Activated naive CD4-positive, alpha-beta T cell treated with anti-CD3 and anti-CD28 coated beads, Interleukin-2, amount 50 U/mL, for 72 hours (primary cell): ENCODE measurements around the gene C1orf167. TPM values are rescaled to one million over a fixed set of nuclear protein-coding genes. Genes with fewer than 3 reads are reported as not detected.

Experiments used
- ATAC-seq, 2 donors: fragments of 150-1000 bp; cut with Tn5 transposase; 2 replicates each; pipeline ENCODE4 v1.10.0; 2021; ENCODE audit warnings: mild to moderate bottlenecking in 2 of 2, moderate library complexity in 2 of 2
- DNase-seq, 2 donors: peaks; one replicate each; pipeline ENCODE4 v3.0.0; 2021 to 2022; ENCODE audit warnings: low spot score in 2 of 2
- H3K27ac Mint-ChIP-seq, 2 donors: one replicate each; pipeline ENCODE4 v1.8.0; 2022; ENCODE audit warnings: mild to moderate bottlenecking in 2 of 2, mixed read lengths in 2 of 2
- H3K36me3 Mint-ChIP-seq, 2 donors: one replicate each; pipeline ENCODE4 v1.8.0; 2022; ENCODE audit warnings: mixed read lengths in 2 of 2
- H3K9me3 Mint-ChIP-seq, 2 donors: one replicate each; pipeline ENCODE4 v1.8.0; 2022; ENCODE audit warnings: mixed read lengths in 2 of 2
- total RNA-seq, 2 donors: library from RNA; stranded (reverse); gene quantifications; one replicate each; pipeline ENCODE4 v1.2.3, GENCODE V29; 2022

Gene C1orf167
- total RNA-seq, 2 donors from 2014 or later, result not detected

DNA sequence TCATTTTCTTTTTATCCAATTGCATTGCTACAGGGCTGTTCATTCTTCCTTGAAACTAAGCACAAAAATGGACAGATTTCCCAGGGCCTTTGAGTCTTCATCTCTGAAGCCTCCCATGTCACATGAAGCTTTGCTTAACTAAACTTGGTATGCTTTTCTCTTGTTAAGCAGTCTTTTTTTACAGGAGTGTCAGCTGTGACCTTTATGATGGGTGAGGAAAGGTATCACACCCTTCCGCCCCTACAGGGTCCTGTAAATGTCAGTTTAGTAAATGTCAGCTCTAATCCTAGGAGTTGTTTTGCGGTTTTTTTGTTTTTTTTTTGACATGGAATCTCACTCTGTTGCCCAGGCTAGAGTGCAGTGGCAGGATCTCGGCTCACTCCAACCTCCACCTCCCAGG lies 28.7 kb upstream of the C1orf167 start:
- DNase-seq (no peak), ATAC-seq (no peak)
- H3K36me3 Mint-ChIP-seq, result peaks cover 0 to 5% of the 10 kb centered on the region in 2 donors
- no peak overlapping the region for H3K27ac Mint-ChIP-seq
- no peaks in the 10 kb centered on the region for H3K9me3 Mint-ChIP-seq

DNA sequence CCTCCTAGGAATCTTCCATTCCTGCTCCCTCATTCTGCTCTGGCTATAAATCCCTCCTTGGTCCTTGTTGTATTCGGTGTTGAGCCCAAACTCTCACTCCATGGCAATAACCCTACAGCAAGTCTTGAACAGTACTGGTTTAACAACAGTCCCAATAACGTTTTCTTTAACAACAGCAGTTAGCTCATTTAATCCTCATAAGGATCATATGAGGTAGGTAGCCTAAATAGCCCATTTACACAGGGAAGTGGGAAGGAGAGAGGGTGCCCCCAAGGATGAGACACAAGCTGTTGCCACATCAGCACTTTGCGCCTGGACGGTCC lies 26.5 kb upstream of the C1orf167 start:
- Mint-ChIP-seq H3K9me3 (no peaks in the 10 kb centered on the region), H3K27ac (peak overlapping the region in 1 of 2 donors; percentile 92)
- no peak for ATAC-seq

DNA sequence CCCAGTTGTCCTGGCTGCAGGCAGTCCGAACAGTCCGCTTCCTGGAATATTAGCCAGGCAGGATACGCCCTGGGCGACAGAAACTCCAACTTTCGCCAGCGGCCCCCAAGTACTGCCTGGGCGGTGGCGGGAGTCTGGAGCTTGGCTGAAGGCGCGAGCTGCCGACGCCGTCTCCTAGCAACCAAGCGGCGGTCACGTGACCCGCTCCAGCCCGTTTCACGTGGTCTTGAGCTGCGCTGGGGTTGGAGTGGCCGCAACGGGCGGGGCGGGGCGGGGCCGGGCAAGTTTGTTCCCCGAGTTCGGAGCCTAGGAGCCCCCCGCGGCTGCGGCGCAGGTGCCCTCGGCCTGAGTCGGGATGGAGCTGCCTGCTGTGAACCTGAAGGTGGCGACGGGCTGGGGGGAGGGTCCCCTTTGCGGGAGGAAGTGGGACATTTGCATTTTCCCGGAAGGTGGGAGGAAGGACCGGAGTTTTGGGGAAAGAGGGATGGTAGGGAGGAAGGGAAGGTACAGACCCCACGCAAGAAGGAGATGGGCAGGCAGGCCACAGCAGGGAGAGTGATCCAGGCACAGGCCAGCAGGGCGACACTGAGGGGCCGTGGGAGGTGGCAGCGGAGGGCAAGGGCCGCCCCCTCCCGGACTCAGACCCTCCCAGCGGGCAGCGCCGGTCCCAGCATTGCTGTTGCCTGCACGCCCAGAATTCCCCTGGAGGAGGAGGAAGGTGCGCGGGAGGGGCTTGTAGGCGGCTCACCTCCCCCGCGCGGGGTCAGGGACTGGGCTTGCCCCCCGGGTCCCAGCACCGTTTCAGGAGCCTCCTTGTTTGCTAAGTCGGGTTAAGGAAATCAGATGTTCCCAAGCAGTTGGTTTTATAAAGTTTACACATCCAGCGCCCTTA lies 25.9 kb upstream of the C1orf167 start, which contains the start of gene AGTRAP:
Gene AGTRAP, plus strand, starts transcription at position 283 of the 892 bp plus-strand sequence. Its CDS starts 73 bp downstream, at position 356.
- Mint-ChIP-seq H3K27ac (peak within 1 kb of the TSS; percentile 84 to 92), H3K36me3 (peaks cover 0 to 5% of the 10 kb centered on the region in 2 donors), H3K9me3 (no peaks in the 10 kb centered on the region)
- ATAC-seq (peak; percentile 67 to 93), DNase-seq (peak; percentile 82 to 88)

More for the DNA sequence above, 26.5 kb upstream of the C1orf167 start:
- DNase-seq, result no peak
- H3K36me3 Mint-ChIP-seq, result peaks cover 0 to 5% of the 10 kb centered on the region in 2 donors

DNA sequence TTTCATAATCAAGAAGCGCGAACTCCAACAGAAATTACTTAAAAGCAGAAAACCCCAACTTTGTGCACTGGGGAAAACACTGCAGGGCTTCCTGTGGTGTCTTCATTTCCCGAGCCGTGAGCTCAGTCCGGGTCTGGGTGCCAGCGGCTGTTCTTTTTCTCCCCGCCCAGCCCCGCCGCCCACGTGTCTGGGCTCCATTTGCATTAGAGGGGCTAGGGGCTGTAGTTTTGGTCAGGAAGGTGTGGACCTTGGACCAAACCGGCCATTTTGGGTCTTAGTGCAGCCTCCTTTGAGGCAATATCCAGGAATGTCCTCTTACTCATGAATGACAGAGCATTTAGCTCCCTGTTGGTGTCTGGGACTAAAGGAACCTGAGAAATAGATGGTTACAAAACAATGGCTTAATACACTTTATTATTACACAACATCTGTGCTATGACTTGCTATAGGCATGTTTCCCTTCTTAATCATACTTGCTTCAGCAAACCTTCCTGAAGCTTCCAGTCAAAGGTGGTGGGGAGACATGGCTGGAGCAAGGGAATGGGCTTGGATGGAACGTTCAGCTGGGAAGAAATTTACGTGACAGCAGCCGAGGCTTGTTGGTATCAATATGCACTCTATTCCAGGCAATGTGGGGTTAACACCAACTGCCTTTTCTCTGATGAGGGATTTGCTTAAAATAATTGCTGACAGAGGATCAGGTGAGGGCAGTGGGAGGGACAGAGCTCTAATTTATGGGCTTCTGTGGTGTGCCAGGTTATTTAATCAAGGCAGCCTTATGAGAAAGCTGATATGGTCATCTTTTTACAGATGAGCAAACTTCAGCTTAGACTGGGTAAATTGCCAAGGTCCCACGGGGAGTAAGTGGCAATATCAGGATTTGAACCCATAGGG lies 25.0 kb upstream of the C1orf167 start:
- peak overlapping the region in 1 of 2 donors; percentile 92 for H3K27ac Mint-ChIP-seq
- DNase-seq (peak in 1 of 2 donors; percentile 49), ATAC-seq (peak; percentile 47 to 60)
- no peaks in the 10 kb centered on the region for H3K9me3 Mint-ChIP-seq
- peaks cover 0 to 5% of the 10 kb centered on the region in 2 donors for H3K36me3 Mint-ChIP-seq

DNA sequence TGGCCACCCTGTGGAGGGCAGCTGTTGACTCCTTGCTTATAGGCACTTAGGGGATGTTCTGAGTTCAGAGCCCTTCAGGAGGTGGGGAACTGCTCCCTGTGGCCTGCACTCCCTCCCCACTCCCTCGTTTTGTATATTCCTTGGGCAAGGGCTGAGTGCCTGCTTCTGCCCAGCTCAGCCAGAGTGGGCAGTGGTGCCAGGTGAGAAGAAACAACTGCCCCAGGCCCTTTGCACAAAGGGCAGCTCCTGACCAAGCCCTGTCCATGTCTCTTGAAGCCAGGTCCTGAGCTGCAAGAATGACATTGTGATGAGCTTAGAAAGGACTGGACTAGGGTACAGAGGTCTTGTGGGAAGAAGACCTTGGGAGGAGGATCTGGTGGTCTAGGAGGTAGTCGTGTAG lies 23.9 kb upstream of the C1orf167 start:
- no peak for ATAC-seq
- H3K9me3 Mint-ChIP-seq, result no peaks in the 10 kb centered on the region
- H3K27ac Mint-ChIP-seq, result no peak overlapping the region
- no peak for DNase-seq
- peaks cover 0 to 5% of the 10 kb centered on the region in 2 donors for H3K36me3 Mint-ChIP-seq

DNA sequence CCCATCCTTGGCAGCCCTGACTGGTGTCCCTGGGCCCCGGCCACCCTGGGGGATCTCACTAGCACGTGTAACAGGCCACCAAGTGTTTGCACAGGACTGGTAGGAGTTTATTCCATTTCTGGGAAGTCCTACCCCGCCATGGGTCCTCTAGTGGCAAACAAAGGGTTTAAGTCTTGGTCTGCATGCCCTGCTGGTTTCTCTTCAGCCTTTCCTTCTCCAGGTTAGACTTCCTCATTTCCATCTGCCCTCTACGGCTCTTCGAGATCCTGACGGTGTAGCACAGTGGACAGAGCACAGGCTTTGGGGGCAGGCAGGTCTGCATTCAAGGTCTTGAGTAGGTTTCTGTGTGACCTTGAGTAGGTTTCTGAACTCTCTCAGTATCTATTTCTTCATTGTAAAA lies 23.2 kb upstream of the C1orf167 start:
- no peaks in the 10 kb centered on the region for H3K9me3 Mint-ChIP-seq

DNA sequence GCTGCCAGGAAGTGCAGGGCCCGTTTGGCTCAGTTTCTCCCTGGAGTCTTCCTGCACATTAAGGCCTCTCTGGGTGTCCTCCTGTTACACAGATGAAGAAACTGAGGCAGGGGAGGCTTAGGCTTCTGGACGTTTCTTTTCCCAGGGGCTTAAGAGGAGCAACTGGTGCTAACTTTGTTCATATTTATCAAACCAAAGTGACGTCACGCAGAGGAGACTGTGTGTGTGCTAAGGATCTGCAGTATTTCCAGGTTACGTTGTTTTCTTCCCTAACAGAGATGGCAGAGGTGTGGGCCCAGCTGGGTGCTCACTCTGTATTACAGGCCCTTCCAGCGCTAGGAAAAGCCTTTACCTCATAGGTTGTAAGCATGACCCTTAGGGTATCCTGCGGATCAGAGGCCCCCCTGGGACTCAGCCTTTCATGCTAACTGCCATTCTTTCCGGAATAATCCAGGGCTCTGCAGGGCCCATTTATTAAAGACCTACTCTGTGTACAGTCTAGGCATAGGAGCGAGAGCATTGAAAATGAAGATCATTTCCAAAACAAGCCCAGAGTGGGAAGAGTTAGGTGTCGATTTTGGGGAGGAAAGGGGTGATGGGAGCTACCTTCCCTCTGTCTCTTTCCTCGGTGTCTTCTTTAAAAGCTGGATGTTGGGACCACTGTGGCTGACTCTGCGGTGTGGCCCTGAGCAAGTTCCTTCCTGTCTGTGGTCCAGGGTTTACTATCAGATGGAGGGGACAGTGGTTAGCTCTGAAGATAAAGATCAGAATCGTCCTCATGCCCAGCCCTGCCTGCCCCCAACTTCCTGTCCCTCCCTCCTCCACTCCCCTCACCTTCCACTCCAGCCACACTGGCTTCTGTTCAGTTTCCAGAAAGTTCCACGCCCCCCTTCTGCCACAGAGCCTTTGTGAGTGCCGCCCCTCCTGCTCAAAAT lies 21.5 kb upstream of the C1orf167 start:
- peak in 1 of 2 donors; percentile 65 for ATAC-seq
- Mint-ChIP-seq H3K9me3 (no peaks in the 10 kb centered on the region), H3K36me3 (peaks cover 0 to 5% of the 10 kb centered on the region in 2 donors), H3K27ac (peak overlapping the region; percentile 55 to 66)
- no peak for DNase-seq

More for the DNA sequence above, 23.2 kb upstream of the C1orf167 start:
- DNase-seq, result no peak
- H3K36me3 Mint-ChIP-seq, result peaks cover 0 to 5% of the 10 kb centered on the region in 2 donors
- no peak for ATAC-seq
- no peak overlapping the region for H3K27ac Mint-ChIP-seq

DNA sequence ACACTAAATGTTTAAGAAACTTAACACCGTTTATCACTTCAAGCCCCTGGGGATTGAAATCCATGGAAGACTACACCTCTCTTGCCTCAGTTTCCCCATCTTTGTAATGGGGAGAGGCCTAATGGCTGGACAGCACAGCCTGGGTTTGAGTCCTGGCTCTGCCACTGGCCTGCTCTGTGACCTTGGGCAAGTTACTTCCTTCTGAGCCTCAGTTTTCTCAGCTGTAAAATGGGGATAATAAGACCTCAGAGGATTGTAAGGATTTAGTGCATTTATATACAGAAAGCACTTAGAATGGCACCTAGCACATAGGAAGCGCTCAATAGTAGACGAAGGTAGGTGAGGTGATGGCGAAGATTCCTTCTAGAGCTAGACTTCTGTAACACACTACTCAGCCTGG lies 20.5 kb upstream of the C1orf167 start:
- Mint-ChIP-seq H3K9me3 (no peaks in the 10 kb centered on the region), H3K27ac (peak overlapping the region in 1 of 2 donors; percentile 66), H3K36me3 (no peaks in the 10 kb centered on the region)
- DNase-seq (no peak), ATAC-seq (no peak)

DNA sequence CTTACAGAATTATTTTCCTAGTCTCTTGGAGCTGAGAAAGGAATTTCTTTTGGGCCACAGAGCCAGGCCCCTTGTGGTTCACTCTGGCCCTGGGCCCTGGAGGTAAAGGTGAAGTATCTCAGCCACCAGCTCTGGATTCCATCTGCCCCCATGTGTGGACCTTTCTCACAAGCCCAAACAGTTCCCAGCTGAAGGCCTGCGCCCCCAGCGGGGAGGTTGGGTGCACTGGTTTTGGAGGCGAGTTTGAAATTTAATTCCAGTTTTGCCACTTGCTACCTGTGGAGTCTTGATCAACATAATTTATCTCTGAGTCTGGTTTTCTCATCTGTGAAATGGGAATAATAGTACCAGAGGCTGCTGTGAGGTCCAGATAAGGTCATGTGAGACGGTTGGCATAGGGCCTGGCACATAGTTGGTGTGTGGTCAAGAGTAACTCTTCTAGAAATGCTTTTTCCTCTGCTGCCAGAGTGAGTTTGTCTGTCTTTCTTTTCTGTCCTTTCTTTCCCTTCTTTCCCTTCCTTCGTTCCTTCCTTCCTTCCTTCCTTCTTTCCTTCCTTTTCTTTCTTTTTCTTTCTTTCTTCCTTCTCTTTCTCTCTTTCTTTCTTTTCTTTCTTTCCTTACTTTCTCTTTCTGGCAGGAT lies 20.0 kb upstream of the C1orf167 start:
- no peaks in the 10 kb centered on the region for H3K9me3 Mint-ChIP-seq
- DNase-seq (no peak), ATAC-seq (no peak)
- no peaks in the 10 kb centered on the region for H3K36me3 Mint-ChIP-seq
- no peak overlapping the region for H3K27ac Mint-ChIP-seq

DNA sequence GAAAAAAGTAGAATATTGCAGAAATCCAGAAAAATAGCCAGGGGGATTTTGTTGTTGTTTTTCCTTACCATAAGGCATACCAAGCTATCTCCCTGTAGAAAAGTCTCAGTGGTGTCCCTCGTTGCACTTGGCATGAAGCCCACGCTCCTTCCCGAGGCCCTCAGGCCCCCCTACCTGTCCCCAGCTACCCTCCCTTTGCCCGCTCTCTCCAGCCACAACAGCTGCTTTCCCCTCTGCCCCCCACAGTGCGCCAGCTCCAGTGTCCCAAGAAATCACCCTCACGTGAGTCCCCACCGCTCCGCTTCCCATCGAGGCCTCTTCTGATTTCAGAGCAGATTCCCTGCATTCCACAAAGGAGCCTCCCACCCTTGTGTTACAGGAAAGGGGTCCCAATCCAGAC lies 17.7 kb upstream of the C1orf167 start:
- H3K27ac Mint-ChIP-seq, result no peak overlapping the region
- no peaks in the 10 kb centered on the region for H3K36me3 Mint-ChIP-seq
- H3K9me3 Mint-ChIP-seq, result no peaks in the 10 kb centered on the region
- DNase-seq (no peak), ATAC-seq (no peak)

DNA sequence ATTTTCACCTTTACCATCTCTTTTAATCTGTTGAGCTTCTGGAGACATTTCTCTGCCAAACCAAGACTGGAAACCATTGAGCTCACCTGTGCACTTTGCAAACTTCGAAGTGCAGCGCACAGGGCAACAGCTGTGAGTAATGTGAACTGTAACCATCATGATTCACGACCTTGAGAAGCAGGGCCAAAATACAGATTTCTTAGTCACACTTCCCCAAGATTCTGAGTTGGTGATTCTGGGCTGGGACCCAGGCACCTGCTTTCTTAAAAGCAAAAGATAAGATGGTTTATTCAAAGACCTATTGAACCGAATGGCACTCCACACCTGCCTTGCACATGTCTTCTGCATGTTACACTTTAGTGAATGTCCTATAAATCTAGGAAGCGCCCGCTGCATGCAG lies 15.9 kb upstream of the C1orf167 start:
- DNase-seq (no peak), ATAC-seq (no peak)
- Mint-ChIP-seq H3K27ac (peak overlapping the region in 1 of 2 donors; percentile 40), H3K36me3 (no peaks in the 10 kb centered on the region), H3K9me3 (no peaks in the 10 kb centered on the region)

DNA sequence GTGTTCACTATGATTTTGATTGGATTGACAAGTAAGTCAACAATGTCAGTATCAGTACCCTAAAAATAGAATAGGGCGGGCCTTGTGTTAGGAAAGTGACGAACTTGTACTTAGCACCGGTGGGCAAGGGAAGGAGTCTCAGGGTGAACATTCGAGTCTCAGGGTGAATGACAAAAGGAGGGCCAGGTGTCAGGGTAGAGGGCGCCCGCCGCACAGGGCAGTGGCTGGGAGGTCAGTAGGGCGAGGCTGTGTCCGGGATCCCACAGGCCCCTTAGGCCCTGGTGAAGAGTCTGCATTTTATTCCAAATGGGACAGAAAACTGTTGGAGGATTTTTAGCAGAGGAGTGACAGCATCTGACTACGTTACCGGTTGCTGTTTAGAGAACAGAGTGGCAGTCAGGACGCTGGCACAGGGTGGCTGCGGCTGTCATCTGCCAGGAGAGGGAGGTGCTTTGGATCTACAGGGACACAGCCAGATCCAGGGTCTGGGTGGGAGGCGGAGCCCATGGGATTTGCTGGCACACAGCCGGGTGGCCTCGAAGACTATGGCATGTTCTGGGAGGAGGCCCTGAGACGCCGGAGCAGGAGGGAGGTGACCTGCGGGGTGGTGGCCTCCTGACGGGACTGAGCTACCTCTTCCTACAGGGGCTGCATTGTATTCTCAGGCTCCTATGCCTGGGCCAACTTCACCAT lies 15.1 kb upstream of the C1orf167 start:
- DNase-seq (no peak), ATAC-seq (no peak)
- H3K9me3 Mint-ChIP-seq, result no peaks in the 10 kb centered on the region
- no peak overlapping the region for H3K27ac Mint-ChIP-seq
- no peaks in the 10 kb centered on the region for H3K36me3 Mint-ChIP-seq

DNA sequence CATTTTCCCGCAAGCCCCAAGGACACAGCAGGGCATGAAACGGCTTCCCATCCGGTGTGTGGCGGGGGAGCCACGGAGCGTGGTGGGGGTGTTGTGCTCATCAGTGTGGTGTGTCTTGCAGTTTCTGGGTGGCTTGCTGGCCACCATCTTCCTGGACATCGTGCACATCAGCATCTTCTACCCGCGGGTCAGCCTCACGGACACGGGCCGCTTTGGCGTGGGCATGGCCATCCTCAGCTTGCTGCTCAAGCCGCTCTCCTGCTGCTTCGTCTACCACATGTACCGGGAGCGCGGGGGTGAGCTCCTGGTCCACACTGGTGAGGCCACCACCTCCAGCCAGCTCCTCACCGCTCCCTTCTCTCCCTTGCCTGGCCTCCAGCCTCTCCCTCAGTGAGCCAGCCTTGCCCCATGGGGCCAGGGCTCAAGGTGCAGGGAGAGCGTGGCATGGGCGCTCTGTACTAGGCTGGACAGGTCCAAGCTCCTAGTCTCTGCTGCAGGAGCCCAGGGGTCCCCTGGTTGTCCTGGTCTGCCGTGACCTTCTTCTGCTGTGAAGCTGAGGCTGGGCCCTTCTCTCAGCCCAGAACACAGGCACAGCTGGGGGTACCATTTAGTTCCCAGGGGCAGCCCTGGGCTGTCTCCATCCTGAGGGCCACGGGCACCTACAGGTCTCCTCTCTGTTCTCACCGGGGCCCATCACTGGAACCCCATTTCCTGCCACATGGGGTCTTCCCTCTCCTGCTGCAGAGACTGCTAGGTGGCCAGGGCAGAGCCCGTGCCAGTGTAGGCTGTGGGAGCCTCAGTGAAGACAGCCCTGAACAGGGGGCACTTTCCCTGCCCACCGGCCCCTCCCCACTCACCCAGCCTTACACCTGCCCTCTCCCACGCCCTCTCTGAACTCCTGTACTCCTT lies 13.4 kb upstream of the C1orf167 start:
- H3K27ac Mint-ChIP-seq, result peak overlapping the region; percentile 62 to 75
- peak in 1 of 2 donors; percentile 10 for ATAC-seq
- no peaks in the 10 kb centered on the region for H3K9me3 Mint-ChIP-seq

DNA sequence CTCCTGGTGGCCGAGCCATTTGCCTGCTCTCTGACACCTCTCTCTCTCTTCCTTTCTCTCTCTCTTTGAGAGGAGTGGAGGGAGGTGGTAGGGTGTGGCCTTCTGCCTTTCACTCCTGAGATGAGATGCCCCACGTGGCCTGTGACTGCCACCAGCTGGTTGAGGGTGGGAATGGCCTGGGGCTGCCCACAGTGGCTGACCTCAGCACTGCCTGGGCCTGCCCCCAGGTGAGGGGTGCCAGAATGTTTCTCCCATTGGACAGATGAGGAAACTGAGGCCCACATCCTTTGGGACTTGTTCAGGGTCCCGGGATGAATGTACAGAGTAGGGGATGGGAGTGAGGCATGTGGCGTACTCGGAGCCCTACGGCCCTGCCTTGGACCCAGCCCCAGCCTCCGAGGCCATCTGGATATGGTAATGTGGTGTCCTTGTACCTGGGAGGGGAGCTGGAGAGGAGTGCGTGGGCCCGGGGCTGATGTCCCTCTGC lies 12.7 kb upstream of the C1orf167 start:
- ATAC-seq (peak; percentile 83 to 93), DNase-seq (peak in 1 of 2 donors; percentile 72)
- no peaks in the 10 kb centered on the region for H3K9me3 Mint-ChIP-seq
- H3K36me3 Mint-ChIP-seq, result no peaks in the 10 kb centered on the region
- H3K27ac Mint-ChIP-seq, result peak overlapping the region; percentile 62 to 75

More for the DNA sequence above, 13.4 kb upstream of the C1orf167 start:
- no peak for DNase-seq
- H3K36me3 Mint-ChIP-seq, result no peaks in the 10 kb centered on the region
